WTC11 (cell line): ENCODE data around the gene RABGEF1.
"Not testable (repeated sequence)": the region's sequence is repeated elsewhere in the genome, so short reads cannot be mapped to it uniquely, and the experiment has no call there.

Source experiments
- ATF3 ChIP-seq: sonication (generic); formaldehyde crosslinking; conservative IDR thresholded peaks from 2 replicates; pipeline ENCODE4 v1.8.1; 2022; ENCODE audit warnings: mild to moderate bottlenecking, missing genetic modification reagents
- E2F4 ChIP-seq: sonication (generic); formaldehyde crosslinking; IDR thresholded peaks from 2 replicates; pipeline ENCODE4 v1.8.1; 2022; ENCODE audit warnings: low read depth, mild to moderate bottlenecking, moderate library complexity, missing genetic modification reagents, borderline replicate concordance
- JUN ChIP-seq: sonication (generic); formaldehyde crosslinking; IDR thresholded peaks from 2 replicates; pipeline ENCODE4 v1.8.0; 2023; ENCODE audit warnings: mild to moderate bottlenecking, missing genetic modification reagents
- NFATC4 ChIP-seq: fragments of 250-450 bp; sonication (Bioruptor Pico); IDR thresholded peaks from 2 replicates; pipeline ENCODE4 v1.9.0; 2021; ENCODE audit warnings: mild to moderate bottlenecking
- STAT6 ChIP-seq: sonication (generic); formaldehyde crosslinking; conservative IDR thresholded peaks from 2 replicates; pipeline ENCODE4 v1.8.1; 2023; ENCODE audit warnings: mild to moderate bottlenecking, low read depth, missing genetic modification reagents, moderate library complexity
- ZNF263 ChIP-seq: sonication (generic); formaldehyde crosslinking; IDR thresholded peaks from 2 replicates; pipeline ENCODE4 v1.8.1; 2022; ENCODE audit warnings: low read depth, mild to moderate bottlenecking, moderate library complexity, missing genetic modification reagents
- TF ChIP-seq, protein P1 (sequence below): fragments of 200-600 bp; IDR thresholded peaks from 2 replicates; pipeline ENCODE4 v1.8.0; 2022; ENCODE audit warnings: antibody characterized with exemption
- TF ChIP-seq, protein P2 (sequence below): sonication (generic); formaldehyde crosslinking; IDR thresholded peaks from 2 replicates; pipeline ENCODE4 v1.8.0; 2023; ENCODE audit warnings: missing genetic modification reagents, mild to moderate bottlenecking, borderline replicate concordance

DNA sequence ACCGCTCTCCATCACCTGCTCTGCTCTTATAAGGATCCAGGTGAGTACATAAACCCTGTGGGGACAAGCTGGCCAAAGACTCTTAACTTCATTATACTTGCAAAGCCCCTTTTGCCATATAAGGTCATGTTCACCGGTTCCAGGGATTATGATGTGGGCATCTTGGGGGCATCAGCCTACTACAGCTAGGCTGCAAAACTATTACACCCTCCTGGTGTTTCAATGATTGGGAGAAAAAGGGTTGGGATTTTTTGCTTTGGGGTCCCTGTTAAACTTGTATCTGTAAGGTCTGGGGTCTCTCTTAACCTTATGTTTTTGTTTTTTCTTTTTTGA lies 107.0 kb downstream of the RABGEF1 start:
- TF ChIP-seq, protein P1, sequence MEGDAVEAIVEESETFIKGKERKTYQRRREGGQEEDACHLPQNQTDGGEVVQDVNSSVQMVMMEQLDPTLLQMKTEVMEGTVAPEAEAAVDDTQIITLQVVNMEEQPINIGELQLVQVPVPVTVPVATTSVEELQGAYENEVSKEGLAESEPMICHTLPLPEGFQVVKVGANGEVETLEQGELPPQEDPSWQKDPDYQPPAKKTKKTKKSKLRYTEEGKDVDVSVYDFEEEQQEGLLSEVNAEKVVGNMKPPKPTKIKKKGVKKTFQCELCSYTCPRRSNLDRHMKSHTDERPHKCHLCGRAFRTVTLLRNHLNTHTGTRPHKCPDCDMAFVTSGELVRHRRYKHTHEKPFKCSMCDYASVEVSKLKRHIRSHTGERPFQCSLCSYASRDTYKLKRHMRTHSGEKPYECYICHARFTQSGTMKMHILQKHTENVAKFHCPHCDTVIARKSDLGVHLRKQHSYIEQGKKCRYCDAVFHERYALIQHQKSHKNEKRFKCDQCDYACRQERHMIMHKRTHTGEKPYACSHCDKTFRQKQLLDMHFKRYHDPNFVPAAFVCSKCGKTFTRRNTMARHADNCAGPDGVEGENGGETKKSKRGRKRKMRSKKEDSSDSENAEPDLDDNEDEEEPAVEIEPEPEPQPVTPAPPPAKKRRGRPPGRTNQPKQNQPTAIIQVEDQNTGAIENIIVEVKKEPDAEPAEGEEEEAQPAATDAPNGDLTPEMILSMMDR = not testable (repeated sequence)
- not testable (repeated sequence) for TF ChIP-seq STAT6 (CRISPR knock-in tag); E2F4 (CRISPR knock-in tag); JUN; ZNF263 (CRISPR knock-in tag); ATF3 (CRISPR knock-in tag); NFATC4 (CRISPR knock-in tag)
- TF ChIP-seq, protein P2, sequence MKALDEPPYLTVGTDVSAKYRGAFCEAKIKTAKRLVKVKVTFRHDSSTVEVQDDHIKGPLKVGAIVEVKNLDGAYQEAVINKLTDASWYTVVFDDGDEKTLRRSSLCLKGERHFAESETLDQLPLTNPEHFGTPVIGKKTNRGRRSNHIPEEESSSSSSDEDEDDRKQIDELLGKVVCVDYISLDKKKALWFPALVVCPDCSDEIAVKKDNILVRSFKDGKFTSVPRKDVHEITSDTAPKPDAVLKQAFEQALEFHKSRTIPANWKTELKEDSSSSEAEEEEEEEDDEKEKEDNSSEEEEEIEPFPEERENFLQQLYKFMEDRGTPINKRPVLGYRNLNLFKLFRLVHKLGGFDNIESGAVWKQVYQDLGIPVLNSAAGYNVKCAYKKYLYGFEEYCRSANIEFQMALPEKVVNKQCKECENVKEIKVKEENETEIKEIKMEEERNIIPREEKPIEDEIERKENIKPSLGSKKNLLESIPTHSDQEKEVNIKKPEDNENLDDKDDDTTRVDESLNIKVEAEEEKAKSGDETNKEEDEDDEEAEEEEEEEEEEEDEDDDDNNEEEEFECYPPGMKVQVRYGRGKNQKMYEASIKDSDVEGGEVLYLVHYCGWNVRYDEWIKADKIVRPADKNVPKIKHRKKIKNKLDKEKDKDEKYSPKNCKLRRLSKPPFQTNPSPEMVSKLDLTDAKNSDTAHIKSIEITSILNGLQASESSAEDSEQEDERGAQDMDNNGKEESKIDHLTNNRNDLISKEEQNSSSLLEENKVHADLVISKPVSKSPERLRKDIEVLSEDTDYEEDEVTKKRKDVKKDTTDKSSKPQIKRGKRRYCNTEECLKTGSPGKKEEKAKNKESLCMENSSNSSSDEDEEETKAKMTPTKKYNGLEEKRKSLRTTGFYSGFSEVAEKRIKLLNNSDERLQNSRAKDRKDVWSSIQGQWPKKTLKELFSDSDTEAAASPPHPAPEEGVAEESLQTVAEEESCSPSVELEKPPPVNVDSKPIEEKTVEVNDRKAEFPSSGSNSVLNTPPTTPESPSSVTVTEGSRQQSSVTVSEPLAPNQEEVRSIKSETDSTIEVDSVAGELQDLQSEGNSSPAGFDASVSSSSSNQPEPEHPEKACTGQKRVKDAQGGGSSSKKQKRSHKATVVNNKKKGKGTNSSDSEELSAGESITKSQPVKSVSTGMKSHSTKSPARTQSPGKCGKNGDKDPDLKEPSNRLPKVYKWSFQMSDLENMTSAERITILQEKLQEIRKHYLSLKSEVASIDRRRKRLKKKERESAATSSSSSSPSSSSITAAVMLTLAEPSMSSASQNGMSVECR (CRISPR knock-in tag) = not testable (repeated sequence)
